CD4-positive, alpha-beta T cell treated with Interleukin-4 for 1 hour (primary cell): ENCODE measurements around the gene CDKN1C.

ENCODE experiments used
- DNase-seq, 2 donors: peaks; one replicate each; pipeline ENCODE4 v3.0.0-alpha.2; 2020 to 2022

CDKN1C gene

DNA sequence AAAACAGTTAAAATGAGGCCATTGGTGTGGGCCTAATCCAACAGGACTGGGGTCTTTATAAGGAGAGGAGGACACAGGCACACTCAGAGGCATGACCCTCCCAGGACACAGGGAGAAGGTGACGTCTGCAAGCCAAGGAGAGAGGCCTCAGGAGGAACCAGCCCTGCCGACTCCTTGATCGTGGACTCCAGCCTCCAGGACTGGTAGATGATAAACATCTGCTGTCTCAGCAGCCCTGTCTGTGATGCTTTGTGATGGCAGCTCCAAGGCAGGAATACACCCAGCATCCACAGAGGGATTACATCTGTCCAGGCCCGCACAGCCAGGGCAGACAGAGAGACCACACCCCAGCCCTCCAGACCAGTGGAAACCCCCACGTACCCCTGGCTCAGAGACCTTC is 18.4 kb downstream of the CDKN1C start:
- no peak for DNase-seq

DNA sequence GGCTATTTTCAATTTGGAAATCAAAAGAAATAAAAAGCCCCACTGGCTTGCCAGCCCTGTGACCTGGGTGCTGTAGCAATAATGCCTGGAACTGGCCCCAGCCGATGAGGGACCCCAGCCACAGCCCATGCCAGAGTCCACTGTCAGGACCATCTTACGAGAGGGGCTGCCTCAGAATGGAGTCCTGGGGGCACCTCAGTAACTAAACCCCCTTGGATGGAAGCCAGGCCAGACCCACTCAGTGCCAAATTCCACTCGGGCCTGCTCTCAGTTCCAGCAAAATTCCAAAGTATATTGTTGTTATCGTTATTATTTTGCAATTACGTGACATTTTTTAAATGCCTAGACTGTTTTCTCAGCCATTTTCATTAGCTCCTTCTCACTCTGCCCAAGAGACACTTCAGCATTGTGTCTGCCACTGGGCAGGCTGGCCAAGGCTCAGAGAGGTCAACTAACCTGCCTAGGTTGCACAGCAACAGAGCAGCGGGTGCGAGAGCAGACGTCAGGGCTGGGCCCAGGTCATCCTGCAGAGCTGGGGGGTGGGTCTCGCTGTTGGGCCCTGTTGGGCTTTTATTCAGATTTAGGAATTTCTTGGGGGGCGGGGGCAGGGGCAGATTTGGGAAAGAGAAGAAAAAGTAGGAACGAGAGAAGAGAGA is 19.5 kb downstream of the CDKN1C start:
- no peak for DNase-seq

DNA sequence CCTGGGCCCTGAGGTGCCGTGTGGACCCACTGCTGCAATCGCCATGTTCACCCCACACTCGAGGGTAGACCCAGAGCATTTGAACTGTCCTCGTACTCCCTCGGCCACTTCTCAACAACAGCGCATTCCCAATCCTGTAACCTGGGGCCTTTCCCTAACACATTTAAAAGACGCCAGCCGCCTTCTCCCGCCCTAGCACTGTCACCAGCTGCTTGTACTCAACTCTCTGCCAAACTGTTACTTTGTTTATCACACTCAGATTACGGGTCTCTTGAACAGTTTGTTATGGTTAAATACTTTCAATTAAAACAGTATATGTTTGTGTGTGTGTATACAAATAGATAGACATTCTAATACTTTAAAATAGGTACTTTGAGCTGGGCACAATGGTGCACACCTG is 20.7 kb downstream of the CDKN1C start:
- DNase-seq: no peak

DNA sequence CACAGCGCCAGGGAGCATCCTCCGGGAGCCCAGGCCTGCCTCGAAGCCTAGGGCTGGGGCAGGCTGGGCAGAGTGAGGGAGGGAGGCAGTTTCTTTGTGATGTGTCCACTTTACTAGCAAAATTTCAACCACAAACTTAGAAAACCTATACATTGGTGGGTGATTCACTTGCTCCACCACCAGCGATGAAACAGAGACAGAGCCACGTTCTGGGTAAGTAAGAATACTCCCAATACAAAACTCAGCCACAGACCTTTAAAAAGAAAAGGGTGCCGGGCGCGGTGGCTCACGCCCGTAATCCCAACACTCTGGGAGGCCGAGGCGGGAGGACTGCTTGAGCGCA is 22.3 kb downstream of the CDKN1C start:
- DNase-seq: no peak

GRCh38 chr11:2862395-2863275 is 22.9 kb downstream of the CDKN1C start:
- DNase-seq: no peak

DNA sequence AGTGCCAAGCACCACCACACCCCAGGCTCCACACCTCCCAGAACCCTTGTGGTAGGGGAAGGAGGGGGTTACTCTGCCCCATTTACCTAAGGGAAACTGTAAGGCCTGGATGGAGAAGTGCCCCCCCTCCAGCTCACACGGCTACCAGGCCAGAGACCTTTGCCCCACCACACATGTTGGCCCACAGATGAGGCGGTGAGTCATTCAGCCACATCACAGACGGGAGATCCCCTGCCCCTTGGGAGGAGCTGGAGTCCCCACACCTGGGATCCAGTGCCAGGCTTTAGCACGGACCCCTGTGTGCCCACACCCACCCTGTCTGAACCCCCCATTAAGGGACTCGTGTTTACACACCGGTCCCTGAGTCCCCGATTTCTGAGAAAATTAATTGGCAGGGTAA is 24.9 kb downstream of the CDKN1C start:
- DNase-seq: peak in 1 of 2 donors; percentile 27

DNA sequence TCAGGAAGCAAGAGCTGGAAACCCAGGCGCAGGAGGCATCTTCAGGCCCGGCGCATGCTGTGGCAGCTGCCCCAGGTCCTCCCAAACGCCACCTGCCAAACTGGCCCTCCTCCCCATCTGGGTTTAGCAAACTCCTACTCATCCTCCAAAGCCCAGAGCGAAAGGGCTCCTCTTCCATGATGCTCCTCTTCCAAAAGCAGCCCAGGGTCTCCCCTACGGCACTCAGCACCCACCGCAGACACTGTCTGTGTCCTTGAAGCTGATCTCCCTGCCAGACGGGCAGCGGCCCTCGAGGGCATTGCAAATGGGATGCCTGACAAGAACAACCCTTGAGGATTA is 25.9 kb downstream of the CDKN1C start:
- no peak for DNase-seq

DNA sequence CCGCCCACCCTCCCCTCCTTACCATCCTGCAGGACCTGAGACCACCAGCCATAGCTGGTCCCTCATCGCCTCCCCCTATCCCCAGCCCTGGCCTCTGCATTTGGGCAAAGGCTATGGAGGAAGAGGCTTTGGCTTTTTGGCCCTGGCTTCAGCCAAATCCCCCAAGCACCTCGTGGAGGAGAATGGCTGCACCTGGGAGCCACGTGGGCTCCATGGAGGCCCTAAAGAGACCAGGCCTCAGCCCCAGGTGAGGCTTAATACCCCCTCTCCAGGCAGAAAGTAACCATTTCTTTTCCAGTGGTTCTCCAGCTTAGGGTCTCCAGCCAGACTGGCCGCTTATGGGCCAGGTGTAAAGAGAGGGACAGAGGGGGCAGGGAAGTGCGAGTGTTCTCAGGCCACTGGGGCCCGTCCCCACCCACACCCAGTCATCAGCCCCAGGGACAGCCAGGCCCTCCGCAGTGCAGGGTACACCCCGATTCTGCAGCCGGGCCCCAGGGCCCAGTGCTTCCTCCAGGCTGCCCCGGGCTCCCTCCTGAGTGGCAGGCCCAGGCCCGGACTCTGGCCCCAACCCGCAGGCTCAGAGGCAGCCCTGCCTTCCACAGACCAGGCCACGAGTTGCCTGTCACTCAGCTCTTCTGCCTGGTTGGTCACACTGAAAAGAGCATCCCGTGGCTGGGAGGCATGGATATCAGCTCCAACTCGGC is 26.4 kb downstream of the CDKN1C start:
- no peak for DNase-seq

DNA sequence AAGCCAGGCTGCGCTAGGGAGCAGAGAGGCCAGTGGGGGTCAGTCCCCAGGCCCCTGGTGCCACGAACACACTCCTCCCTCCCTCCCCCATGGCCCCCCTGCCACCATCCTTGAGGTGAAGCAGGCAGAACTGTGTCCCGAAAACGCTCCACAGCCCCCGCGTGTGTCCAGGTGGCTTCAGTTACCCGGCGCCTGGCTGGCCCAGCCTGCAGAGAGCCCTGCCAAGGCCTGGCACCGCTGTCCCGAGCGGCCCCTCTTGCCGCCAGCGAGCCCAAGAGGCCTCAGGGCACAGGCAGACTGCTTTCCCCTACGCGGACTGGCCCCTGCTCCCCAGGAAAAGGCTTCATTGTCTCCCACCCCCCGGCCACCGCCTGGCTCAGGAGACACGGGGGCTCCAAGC is 27.7 kb downstream of the CDKN1C start:
- no peak for DNase-seq

DNA sequence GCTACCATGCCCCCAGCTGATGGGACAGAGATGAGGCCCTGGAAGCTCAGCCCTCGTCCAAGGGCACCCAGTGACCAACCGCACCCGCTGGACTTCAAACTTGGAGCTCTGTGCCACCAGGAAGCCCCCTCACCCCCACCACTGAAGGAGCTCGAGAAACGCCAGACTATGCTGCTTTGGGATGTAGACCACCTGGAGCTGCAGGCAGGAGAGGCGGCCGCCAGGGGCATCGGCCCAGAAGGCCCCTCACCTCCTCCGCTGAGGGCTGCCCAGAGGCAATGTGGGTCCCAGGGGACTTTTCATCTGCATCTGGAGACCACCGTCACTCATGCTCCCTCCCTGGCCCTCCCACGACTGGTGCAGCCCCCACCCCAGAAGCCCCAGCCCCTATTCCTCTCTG is 28.3 kb downstream of the CDKN1C start:
- DNase-seq: no peak

DNA sequence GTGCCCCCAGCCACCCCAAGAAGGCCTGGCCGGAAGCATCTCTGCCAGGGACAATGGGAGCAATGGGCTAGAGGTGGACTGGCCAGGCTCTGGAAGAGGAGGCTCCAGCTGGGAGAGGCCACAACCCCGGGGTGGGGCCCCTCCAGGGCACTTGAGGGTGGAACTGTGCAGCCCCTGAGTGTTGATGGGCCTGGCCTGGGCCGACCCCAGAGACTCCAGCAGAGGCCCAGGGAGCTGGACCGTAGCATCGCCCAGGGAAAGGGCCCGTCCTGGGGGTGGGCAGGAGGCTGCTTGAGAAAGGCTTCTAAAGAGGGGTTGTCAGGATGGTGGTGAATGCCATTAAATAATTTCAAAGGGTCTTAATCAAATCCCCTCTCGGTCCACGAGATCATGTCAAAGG is 30.4 kb downstream of the CDKN1C start:
- DNase-seq: no peak

- no peak for DNase-seq
Observed at GRCh38 chr11:2853997-2854560, 31.5 kb downstream of the CDKN1C start.

- DNase-seq: no peak
Observed at GRCh38 chr11:2853401-2853800, 32.2 kb downstream of the CDKN1C start.

GRCh38 chr11:2849994-2850770 is 35.4 kb downstream of the CDKN1C start:
- DNase-seq: no peak

DNA sequence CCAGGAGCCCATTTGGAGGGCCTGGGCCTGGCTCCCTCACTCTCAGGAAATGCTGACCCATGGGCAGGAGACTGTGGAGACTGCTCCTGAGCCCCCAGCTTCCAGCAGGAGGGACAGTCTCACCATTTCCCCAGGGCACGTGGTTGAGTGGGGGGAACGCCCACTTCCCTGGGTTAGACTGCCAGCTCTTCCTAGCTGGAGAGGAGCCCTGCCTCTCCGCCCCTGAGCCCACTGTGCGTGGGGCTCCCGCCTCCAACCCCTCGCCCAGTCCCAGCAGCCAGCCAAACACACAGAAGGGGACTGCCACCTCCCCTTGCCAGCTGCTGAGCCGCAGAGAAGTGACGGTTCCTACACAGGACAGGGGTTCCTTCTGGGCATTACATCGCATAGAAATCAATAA is 37.1 kb downstream of the CDKN1C start:
- no peak for DNase-seq

GRCh38 chr11:2847561-2847960 is 38.0 kb downstream of the CDKN1C start:
- DNase-seq: no peak

DNA sequence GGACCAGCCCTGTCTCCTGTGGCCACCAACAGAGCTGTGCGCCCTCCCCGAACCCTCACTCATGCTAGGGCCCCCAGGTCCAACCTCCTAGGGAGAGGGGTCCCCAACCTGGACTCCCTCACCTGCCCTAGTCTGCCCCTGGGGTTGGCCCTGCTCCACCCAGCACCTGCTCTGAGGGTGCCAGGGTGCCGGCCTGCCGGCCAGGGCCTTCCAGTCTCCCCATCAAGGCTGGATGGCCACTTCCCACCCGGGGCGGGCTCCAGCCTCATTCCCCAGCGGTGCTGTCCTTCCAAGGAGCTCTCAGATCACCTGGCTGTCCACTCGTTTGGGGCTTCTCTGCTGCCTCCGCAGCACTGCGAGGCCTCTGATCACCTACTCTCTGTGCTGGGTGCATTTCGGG is 39.1 kb downstream of the CDKN1C start:
- no peak for DNase-seq

DNA sequence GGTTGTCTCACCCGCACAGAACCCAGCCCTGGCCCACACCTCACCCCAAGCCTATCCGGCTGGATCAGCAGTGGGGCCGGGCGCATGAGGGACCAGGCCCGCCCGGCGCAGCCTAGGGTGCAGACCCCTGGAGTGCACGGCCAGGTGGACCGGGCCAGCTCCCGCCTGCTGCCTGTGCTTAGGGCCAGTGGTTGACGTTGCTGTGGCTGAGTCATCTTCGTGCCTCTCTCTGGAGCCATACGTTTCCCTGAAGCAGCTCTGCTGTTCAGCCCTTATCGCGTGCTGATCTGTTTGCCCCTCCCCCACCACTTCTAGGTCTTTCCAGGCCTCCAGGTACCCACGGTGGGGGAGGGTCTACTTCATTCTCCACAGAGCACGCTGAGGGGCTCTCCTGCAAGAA is 39.5 kb downstream of the CDKN1C start:
- no peak for DNase-seq

- no peak for DNase-seq
Observed at GRCh38 chr11:2844996-2845395, 40.6 kb downstream of the CDKN1C start.

DNA sequence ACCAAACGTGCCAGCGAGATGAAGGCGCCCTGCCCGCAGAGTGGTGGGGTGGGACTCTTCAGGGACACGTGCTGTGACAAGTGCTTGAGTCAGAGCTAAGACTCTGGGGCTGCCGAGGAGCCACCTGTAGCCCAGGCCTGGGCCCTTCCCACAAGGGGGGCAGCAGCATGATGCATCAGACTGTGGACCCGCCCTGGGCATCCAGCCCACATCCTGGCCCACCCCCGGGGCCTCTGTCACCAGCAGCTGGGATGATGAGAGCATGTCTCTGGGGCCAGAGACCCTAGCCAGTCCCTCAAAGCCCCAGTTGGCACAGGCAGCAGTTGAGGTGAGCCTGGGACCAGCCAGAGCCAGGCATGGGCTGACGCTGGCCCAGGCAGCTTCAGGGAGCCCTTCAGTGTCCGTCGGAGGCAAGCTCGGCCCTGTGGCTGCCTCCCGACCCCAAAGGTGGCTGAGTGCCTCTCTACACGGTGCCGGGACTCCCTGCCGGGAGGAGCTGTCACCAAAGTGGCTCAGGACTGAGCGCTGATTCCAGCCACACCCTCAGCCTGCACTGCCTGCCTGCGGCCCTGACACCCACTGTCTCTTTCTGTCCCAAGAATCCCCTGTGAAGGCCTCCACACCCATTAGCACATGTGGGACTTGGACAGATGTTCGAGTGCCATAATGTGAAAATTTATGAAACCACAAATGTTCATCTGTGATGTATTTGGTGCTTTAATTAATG is 41.3 kb downstream of the CDKN1C start:
- DNase-seq: no peak

DNA sequence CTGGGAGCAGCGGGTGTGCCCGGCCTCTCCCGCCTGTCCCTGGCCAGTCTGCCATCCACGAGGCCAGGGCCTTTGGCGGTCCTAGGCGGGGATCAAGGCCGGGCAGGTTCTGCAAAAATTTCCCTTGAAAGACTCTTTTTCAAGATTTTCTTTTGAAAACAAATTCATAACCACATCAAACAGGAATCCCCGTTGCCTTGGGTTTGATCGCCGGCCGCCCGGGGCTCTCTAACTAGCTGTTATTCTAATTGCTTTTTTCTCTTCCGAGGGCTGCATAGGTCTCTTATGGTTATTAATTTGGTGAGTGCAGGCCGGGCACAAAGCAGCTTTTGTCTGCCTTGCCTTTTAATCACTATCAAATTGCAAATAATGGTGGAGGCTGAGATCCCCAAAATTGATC is 42.0 kb downstream of the CDKN1C start:
- no peak for DNase-seq

DNA sequence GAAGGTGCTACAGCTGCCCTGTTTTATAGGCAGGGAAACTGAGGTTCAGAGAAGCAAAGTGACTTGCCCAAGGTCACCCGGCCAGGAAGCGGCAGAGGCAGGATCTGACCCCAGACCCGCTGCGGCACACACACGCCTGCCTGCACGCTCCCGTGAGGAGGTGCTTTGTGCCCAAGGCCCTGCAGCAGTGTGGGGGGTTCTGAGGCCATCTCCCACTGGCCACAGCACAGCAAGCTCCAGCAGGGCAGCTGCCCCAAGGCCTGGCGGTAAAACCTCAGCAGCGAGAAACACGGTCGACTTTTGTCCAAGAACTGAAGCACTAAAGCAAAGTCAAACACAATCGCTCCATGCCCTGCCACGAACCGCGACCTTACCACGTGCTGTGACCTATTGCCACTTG is 42.7 kb downstream of the CDKN1C start:
- DNase-seq: no peak
